Measurements from ENCODE around the gene NLRP6. TPM values are rescaled to one million over a fixed set of nuclear protein-coding genes. Genes with fewer than 3 reads are reported as not detected.

The NLRP6 gene
- total and polyA plus RNA-seq, 2 of the 4 experiments (the other 2 are of a cell fraction) = not detected

GRCh38 chr11:326592-326841 is 48.3 kb downstream of the NLRP6 start:
- no peaks in the 10 kb centered on the region for H4K20me1 ChIP-seq (ENCODE audit: insufficient read depth, low read length)
- H3K27me3 ChIP-seq (ENCODE audit: control insufficient read depth, insufficient read depth, low read length) = no peaks in the 10 kb centered on the region
- peak overlapping the region; percentile 40; the same call in 1 of the 2 replicates for H2BK20ac ChIP-seq (ENCODE audit: low read depth, low read length)
- peak overlapping the region; percentile 61 for H2BK120ac ChIP-seq (ENCODE audit: low read depth, low read length)
- ChIA-PET CTCF (no interaction called here), POLR2A (ENCODE audit: unreplicated experiment) (no interaction called here)
- H2BK15ac ChIP-seq (ENCODE audit: low read depth, low read length) = peak overlapping the region; percentile 37; the same call in 1 of the 3 replicates
- peak overlapping the region; percentile 70 for H4K5ac ChIP-seq (ENCODE audit: low read depth, low read length)
- dilution Hi-C loops (cut with HindIII; ENCODE audit: low sequenced_read_pairs, unreplicated experiment) = no loop called here
- BruUV-seq (replicated peaks) = no TSS peak
- ATAC-seq (ENCODE audit: low read depth) (no peak), DNase-seq (no peak)
- H3K56ac ChIP-seq (ENCODE audit: extremely low read depth, insufficient read depth, low read length) = no peak overlapping the region
- no peak overlapping the region for H3K4me2 ChIP-seq (ENCODE audit: low read depth, low read length)
- H3K27ac ChIP-seq (ENCODE audit: insufficient read depth, low read length) = no peak overlapping the region
- no peaks in the 10 kb centered on the region for H3K9me3 ChIP-seq (ENCODE audit: control insufficient read depth, insufficient read depth, low read length)
- H4K91ac ChIP-seq (ENCODE audit: insufficient read depth, low read depth, low read length) = 0 out of 2 replicates have a peak overlapping the region, but pooled peaks have one; percentile 26
- no peak overlapping the region for H3K4me3 ChIP-seq (ENCODE audit: insufficient read depth, low read depth, low read length)
- peaks cover 13% of the 10 kb centered on the region for H3K4me1 ChIP-seq (ENCODE audit: control insufficient read depth, insufficient read depth, low read length)
- no peaks in the 10 kb centered on the region for H3K79me1 ChIP-seq (ENCODE audit: low read depth in 1 of 2, low read length in 2 of 2)
- intact Hi-C loops (cut with micrococcal nuclease) = no loop called here
- H3K14ac ChIP-seq (replicated peaks; ENCODE audit: low read depth, low read length) = no peak overlapping the region; the same call in 1 of the 2 replicates
- H3K18ac ChIP-seq (ENCODE audit: low read depth, low read length) = no peak overlapping the region
- H4K8ac ChIP-seq (ENCODE audit: low read depth in 2 of 2, low read length in 2 of 2) = peak overlapping the region; percentile 49 to 84
- TF ChIP-seq, protein P1, sequence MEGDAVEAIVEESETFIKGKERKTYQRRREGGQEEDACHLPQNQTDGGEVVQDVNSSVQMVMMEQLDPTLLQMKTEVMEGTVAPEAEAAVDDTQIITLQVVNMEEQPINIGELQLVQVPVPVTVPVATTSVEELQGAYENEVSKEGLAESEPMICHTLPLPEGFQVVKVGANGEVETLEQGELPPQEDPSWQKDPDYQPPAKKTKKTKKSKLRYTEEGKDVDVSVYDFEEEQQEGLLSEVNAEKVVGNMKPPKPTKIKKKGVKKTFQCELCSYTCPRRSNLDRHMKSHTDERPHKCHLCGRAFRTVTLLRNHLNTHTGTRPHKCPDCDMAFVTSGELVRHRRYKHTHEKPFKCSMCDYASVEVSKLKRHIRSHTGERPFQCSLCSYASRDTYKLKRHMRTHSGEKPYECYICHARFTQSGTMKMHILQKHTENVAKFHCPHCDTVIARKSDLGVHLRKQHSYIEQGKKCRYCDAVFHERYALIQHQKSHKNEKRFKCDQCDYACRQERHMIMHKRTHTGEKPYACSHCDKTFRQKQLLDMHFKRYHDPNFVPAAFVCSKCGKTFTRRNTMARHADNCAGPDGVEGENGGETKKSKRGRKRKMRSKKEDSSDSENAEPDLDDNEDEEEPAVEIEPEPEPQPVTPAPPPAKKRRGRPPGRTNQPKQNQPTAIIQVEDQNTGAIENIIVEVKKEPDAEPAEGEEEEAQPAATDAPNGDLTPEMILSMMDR (conservative IDR thresholded peaks at IDR 0.05; ENCODE audit: low read depth, low read length) = no peak
- no peak for TF ChIP-seq BHLHE40 (IDR thresholded peaks at IDR 0.05; ENCODE audit: low read depth, low read length)
- TF ChIP-seq CHD1 (IDR thresholded peaks at IDR 0.05; ENCODE audit: low read depth, low read length) = no peak
- no peak for TF ChIP-seq MAZ (IDR thresholded peaks at IDR 0.05; ENCODE audit: borderline replicate concordance, low read depth, low read length)
- no peak for TF ChIP-seq NFE2L2 (IDR thresholded peaks at IDR 0.05; ENCODE audit: low read depth, low read length)
- no peak for TF ChIP-seq ELK1 (IDR thresholded peaks at IDR 0.05; ENCODE audit: borderline replicate concordance, low read depth, low read length)
- no peak for TF ChIP-seq RFX5 (IDR thresholded peaks at IDR 0.05; ENCODE audit: low read depth, low read length)
- TF ChIP-seq, protein P2, sequence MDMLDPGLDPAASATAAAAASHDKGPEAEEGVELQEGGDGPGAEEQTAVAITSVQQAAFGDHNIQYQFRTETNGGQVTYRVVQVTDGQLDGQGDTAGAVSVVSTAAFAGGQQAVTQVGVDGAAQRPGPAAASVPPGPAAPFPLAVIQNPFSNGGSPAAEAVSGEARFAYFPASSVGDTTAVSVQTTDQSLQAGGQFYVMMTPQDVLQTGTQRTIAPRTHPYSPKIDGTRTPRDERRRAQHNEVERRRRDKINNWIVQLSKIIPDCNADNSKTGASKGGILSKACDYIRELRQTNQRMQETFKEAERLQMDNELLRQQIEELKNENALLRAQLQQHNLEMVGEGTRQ (IDR thresholded peaks at IDR 0.05; ENCODE audit: low read depth, low read length) = no peak
- no peak for TF ChIP-seq MAFK (IDR thresholded peaks at IDR 0.05; ENCODE audit: low read depth, low read length)
- no peak for TF ChIP-seq POLR2A (IDR thresholded peaks at IDR 0.05; ENCODE audit: low read depth, low read length)
- H2AK5ac ChIP-seq (ENCODE audit: low read depth, low read length) = no peak overlapping the region; the same call in 1 of the 2 replicates
- no peaks in the 10 kb centered on the region for H3K9me1 ChIP-seq (ENCODE audit: insufficient read depth, low read length)
- no peak overlapping the region for H3K23ac ChIP-seq (ENCODE audit: low read depth, low read length)
- H2AFZ ChIP-seq (replicated peaks; ENCODE audit: low read length, poor library complexity) = peak overlapping the region; percentile 87
- in situ Hi-C loops (cut with MboI; ENCODE audit: low sequenced_read_pairs) = no loop called here
- no peaks in the 10 kb centered on the region for H3K36me3 ChIP-seq (ENCODE audit: control insufficient read depth, insufficient read depth, low read length)
- no peak overlapping the region for H2BK5ac ChIP-seq (ENCODE audit: low read depth, low read length, poor library complexity, severe bottlenecking)
- H3K4ac ChIP-seq (ENCODE audit: low read depth, low read length) = peak overlapping the region; percentile 66
- 77% methylated on average over 6 of the region's 6 CpGs; no CpG with 5 or more reads in 1 of the 2 experiments for WGBS, 2 experiments (ENCODE audit: extremely low coverage in 2 of 2, insufficient read length in 1 of 2)
- peak overlapping the region; percentile 70 for H2AK9ac ChIP-seq (replicated peaks; ENCODE audit: low read depth, low read length, poor library complexity)
- H3K9ac ChIP-seq (ENCODE audit: low read depth, low read length) = no peak overlapping the region
